Measurements from ENCODE around the gene HLA-B. TPM values are rescaled to one million over a fixed set of nuclear protein-coding genes. Genes with fewer than 3 reads are reported as not detected.

HLA-B gene
- total RNA-seq, 1 donor from 2014 or later, result 16.2 TPM

DNA sequence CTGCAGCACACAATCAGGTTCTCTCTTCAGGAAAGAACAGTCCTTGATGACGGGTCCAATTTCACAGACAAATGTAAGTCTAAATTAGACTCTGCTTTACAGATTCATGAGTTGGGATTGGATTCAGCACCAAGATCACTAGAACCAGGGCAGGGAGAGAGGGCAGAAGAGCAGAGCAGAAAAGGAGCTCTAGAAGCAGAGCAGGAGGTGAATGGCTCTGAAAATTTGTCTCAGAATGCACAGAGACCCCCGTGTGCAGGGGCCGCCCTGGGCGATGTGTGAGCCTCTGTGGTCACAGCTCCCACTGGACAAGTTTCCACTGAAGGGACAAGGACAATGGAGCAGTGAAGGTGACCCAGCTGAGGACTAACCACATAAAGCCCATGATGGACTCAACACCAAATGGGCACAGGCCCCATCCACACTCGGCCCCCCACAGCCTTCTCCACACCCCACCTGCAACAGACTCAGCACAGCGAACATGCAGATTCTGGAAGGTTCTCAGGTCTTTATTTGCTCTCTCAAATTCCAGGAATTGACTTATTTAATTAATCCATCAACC, 3.5 kb downstream of the HLA-B start:
- Histone ChIP-seq H3K9me3 (ENCODE audit: low read depth) (no peaks in the 10 kb centered on the region), H3K36me3 (no peaks in the 10 kb centered on the region), H3K4me3 (no peak overlapping the region), H3K4me1 (no peaks in the 10 kb centered on the region), H3F3A (ENCODE audit: low read depth) (no peaks in the 10 kb centered on the region), H4K20me1 (ENCODE audit: low read depth) (no peaks in the 10 kb centered on the region), H3K79me2 (ENCODE audit: low read depth) (no peaks in the 10 kb centered on the region), H3K4me2 (no peak overlapping the region), H3K9ac (no peak overlapping the region), H3K27me3 (peaks cover 29% of the 10 kb centered on the region), H2AFZ (replicated peaks) (no peak overlapping the region), H3K27ac (no peak overlapping the region)
- Mint-ChIP-seq H3K27me3 (ENCODE audit: insufficient read depth, low read depth) (peaks cover 39% of the 10 kb centered on the region), H3K27ac (no peak overlapping the region), H3K4me3 (no peak overlapping the region), H3K9me3 (no peaks in the 10 kb centered on the region), H3K36me3 (peaks cover 4% of the 10 kb centered on the region), H3K4me1 (peaks cover 8% of the 10 kb centered on the region)
- TF ChIP-seq, protein P1, sequence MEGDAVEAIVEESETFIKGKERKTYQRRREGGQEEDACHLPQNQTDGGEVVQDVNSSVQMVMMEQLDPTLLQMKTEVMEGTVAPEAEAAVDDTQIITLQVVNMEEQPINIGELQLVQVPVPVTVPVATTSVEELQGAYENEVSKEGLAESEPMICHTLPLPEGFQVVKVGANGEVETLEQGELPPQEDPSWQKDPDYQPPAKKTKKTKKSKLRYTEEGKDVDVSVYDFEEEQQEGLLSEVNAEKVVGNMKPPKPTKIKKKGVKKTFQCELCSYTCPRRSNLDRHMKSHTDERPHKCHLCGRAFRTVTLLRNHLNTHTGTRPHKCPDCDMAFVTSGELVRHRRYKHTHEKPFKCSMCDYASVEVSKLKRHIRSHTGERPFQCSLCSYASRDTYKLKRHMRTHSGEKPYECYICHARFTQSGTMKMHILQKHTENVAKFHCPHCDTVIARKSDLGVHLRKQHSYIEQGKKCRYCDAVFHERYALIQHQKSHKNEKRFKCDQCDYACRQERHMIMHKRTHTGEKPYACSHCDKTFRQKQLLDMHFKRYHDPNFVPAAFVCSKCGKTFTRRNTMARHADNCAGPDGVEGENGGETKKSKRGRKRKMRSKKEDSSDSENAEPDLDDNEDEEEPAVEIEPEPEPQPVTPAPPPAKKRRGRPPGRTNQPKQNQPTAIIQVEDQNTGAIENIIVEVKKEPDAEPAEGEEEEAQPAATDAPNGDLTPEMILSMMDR (IDR thresholded peaks at IDR 0.05), result no peak
- TF ChIP-seq EZH2 (IDR thresholded peaks at IDR 0.05) (no peak), EZH2phosphoT487 (IDR thresholded peaks at IDR 0.05) (no peak)
- no peak for DNase-seq (ENCODE audit: low spot score)

DNA sequence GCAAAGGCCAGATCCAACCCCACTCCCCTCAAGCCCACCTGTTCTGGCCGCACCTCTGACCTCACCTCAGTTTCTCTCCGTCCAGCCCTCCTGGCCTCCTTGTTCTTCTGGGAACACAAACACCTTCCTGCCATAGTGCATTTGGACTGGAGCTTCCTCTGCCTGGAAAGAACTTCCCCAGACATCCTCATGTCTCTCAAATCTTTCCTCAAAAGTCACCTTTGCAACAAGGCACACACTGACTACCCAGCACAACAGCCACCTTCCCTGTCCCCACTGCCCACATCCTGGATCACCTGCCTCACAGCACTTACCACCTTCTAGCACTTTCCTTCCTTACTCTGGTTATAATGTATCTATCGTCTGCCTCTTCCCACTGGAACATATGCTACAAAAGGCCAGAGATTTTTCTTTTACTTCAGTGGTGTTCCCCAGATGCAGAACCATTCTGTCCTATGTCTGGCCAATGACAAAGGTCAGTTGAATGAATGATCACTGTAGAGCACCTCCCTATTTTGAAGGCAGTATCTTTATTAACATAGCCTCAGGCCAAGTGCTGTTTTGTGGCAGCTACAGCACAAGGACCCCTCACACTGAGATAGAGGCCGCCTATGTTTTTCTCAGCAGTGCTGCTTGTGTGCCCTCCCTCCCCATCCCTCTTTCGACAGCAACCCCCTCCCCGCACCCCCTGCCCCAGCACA, 4.1 kb downstream of the HLA-B start:
- Mint-ChIP-seq H3K27ac (no peak overlapping the region), H3K9me3 (no peaks in the 10 kb centered on the region), H3K36me3 (peaks cover 4% of the 10 kb centered on the region), H3K27me3 (ENCODE audit: insufficient read depth, low read depth) (peaks cover 33% of the 10 kb centered on the region), H3K4me3 (no peak overlapping the region), H3K4me1 (peaks cover 13% of the 10 kb centered on the region)
- Histone ChIP-seq H3F3A (ENCODE audit: low read depth) (no peaks in the 10 kb centered on the region), H3K9ac (no peak overlapping the region), H3K9me3 (ENCODE audit: low read depth) (no peaks in the 10 kb centered on the region), H3K4me2 (no peak overlapping the region), H3K79me2 (ENCODE audit: low read depth) (no peaks in the 10 kb centered on the region), H3K27ac (no peak overlapping the region), H2AFZ (replicated peaks) (no peak overlapping the region), H3K36me3 (no peaks in the 10 kb centered on the region), H4K20me1 (ENCODE audit: low read depth) (no peaks in the 10 kb centered on the region), H3K4me3 (no peak overlapping the region), H3K4me1 (no peaks in the 10 kb centered on the region), H3K27me3 (peaks cover 23% of the 10 kb centered on the region)
- TF ChIP-seq EZH2phosphoT487 (IDR thresholded peaks at IDR 0.05), result no peak
- TF ChIP-seq, protein P1 (IDR thresholded peaks at IDR 0.05), result no peak
- no peak for TF ChIP-seq EZH2 (IDR thresholded peaks at IDR 0.05)
- no peak for DNase-seq (ENCODE audit: low spot score)

DNA sequence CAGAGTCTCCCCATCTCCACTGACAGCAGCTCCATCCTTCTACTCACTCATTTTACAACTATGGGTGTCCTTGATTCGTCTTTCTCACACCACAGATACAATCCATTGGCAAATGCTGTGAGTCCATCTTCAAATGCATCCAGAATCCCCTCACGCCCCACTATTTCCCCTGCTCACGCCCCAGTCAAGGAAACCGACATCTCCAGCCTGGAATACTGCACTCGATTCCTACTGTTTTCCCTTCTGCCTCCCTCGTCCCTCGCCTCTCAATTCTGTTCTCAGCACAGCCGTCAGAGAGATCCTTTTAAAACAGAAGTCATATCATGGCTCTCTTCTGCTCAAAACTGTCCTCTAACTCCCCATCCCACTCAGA, 4.7 kb downstream of the HLA-B start:
- Mint-ChIP-seq H3K27ac (no peak overlapping the region), H3K4me1 (peaks cover 15% of the 10 kb centered on the region), H3K9me3 (no peaks in the 10 kb centered on the region), H3K27me3 (ENCODE audit: insufficient read depth, low read depth) (peaks cover 29% of the 10 kb centered on the region), H3K4me3 (no peak overlapping the region), H3K36me3 (peaks cover 4% of the 10 kb centered on the region)
- H2AFZ ChIP-seq (replicated peaks), result no peak overlapping the region
- H3K4me1 ChIP-seq, result no peaks in the 10 kb centered on the region
- H3K4me3 ChIP-seq, result no peak overlapping the region
- H3F3A ChIP-seq (ENCODE audit: low read depth), result no peaks in the 10 kb centered on the region
- no peaks in the 10 kb centered on the region for H3K9me3 ChIP-seq (ENCODE audit: low read depth)
- H3K79me2 ChIP-seq (ENCODE audit: low read depth), result no peaks in the 10 kb centered on the region
- no peak for TF ChIP-seq EZH2phosphoT487 (IDR thresholded peaks at IDR 0.05)
- TF ChIP-seq, protein P1 (IDR thresholded peaks at IDR 0.05), result no peak
- peaks cover 18% of the 10 kb centered on the region for H3K27me3 ChIP-seq
- no peaks in the 10 kb centered on the region for H4K20me1 ChIP-seq (ENCODE audit: low read depth)
- no peaks in the 10 kb centered on the region for H3K36me3 ChIP-seq
- no peak overlapping the region for H3K9ac ChIP-seq
- H3K4me2 ChIP-seq, result no peak overlapping the region
- DNase-seq (ENCODE audit: low spot score), result no peak
- H3K27ac ChIP-seq, result no peak overlapping the region

Data from neural progenitor cell (in vitro differentiated cells).